ENCODE results near the gene TACSTD2. TPM values are rescaled to one million over a fixed set of nuclear protein-coding genes. Genes with fewer than 3 reads are reported as not detected.

The TACSTD2 gene
- total RNA-seq, 2 experiments from 2014 or later, result not detected

DNA sequence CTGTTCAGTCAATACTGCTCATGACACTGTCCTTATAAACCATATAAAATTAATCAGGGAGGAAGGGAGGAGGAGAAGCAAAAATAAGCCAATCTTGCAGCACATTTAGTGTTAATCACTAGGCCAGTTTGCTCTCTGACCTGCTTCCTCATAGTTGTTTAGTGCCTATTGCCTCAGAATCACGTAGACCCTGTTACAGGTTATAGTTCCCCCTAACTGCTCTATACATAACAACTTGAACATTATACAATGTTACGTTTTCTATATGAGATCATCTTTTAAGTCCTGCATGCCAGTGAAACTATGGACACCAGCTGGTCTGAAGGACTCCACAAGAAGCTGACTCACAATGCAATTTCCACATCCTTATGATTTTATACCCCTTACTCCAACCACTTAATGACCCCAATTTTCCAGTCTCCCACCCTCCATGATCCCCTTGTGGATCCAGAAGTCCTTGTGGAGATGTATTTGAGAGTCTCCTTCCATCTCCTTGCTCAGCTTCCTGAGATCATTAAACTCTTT lies 34.9 kb upstream of the TACSTD2 start:
- ChIA-PET POLR2A (no interaction called here), CTCF (ENCODE audit: unreplicated experiment) (interaction anchor here (0.6 kb wide), 1 partner anchor 16 kb away, joined by 3 read pairs; no protein-coding TSS in a partner anchor)
- Histone ChIP-seq H3K36me3 (ENCODE audit: insufficient read depth, low read length) (no peaks in the 10 kb centered on the region), H3K4me3 (ENCODE audit: low read depth, low read length, poor library complexity, severe bottlenecking) (no peak overlapping the region), H3K4me1 (ENCODE audit: insufficient read depth, low read length, poor library complexity, severe bottlenecking) (no peaks in the 10 kb centered on the region), H2AFZ (ENCODE audit: low read length) (no peak overlapping the region), H4K20me1 (ENCODE audit: insufficient read depth, low read length) (no peaks in the 10 kb centered on the region), H3K9me2 (ENCODE audit: insufficient read depth, low read length) (no peaks in the 10 kb centered on the region), H3K79me2 (ENCODE audit: insufficient read depth, low read depth, low read length) (no peaks in the 10 kb centered on the region), H3K9me3 (ENCODE audit: low read length) (no peaks in the 10 kb centered on the region), H3K4me2 (ENCODE audit: low read length) (no peak overlapping the region), H3K27ac (ENCODE audit: low read depth, low read length, poor library complexity, severe bottlenecking) (no peak overlapping the region)
- DNase-seq (ENCODE audit: low spot score), result no peak
- intact Hi-C loops (cut with micrococcal nuclease; ENCODE audit: unreplicated experiment), result no loop called here
- TF ChIP-seq, protein P1, sequence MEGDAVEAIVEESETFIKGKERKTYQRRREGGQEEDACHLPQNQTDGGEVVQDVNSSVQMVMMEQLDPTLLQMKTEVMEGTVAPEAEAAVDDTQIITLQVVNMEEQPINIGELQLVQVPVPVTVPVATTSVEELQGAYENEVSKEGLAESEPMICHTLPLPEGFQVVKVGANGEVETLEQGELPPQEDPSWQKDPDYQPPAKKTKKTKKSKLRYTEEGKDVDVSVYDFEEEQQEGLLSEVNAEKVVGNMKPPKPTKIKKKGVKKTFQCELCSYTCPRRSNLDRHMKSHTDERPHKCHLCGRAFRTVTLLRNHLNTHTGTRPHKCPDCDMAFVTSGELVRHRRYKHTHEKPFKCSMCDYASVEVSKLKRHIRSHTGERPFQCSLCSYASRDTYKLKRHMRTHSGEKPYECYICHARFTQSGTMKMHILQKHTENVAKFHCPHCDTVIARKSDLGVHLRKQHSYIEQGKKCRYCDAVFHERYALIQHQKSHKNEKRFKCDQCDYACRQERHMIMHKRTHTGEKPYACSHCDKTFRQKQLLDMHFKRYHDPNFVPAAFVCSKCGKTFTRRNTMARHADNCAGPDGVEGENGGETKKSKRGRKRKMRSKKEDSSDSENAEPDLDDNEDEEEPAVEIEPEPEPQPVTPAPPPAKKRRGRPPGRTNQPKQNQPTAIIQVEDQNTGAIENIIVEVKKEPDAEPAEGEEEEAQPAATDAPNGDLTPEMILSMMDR (conservative IDR thresholded peaks at IDR 0.05; ENCODE audit: low read length), result no peak
- TF ChIP-seq EZH2phosphoT487 (IDR thresholded peaks at IDR 0.05; ENCODE audit: borderline replicate concordance, low read depth, low read length), result no peak
- BruUV-seq (replicated peaks), result no TSS peak

DNA sequence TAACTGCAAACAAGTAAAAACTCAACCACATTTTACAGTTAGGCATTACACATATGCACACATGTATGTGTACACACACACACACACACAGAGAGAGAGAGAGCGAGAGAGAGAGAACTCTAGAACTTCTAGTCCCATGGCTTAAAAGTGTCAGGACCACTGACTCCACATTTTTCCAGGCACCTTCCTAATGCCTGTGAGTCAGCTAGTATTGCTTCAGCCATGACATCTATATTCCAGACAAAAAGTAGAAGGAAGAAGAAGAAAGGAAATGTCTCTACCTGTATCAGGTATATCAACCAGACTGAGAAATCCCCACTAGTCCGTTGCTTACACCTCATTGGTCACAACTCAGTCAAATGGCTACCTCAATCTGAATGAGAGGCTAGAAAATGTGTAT lies 31.9 kb upstream of the TACSTD2 start:
- no peaks in the 10 kb centered on the region for H3K9me3 ChIP-seq (ENCODE audit: low read length)
- H3K36me3 ChIP-seq (ENCODE audit: insufficient read depth, low read length), result no peaks in the 10 kb centered on the region
- BruUV-seq (replicated peaks), result no TSS peak
- H2AFZ ChIP-seq (ENCODE audit: low read length), result no peak overlapping the region
- no peaks in the 10 kb centered on the region for H3K79me2 ChIP-seq (ENCODE audit: insufficient read depth, low read depth, low read length)
- H3K4me2 ChIP-seq (ENCODE audit: low read length), result no peak overlapping the region
- POLR2A ChIA-PET, result no interaction called here
- H3K4me1 ChIP-seq (ENCODE audit: insufficient read depth, low read length, poor library complexity, severe bottlenecking), result no peaks in the 10 kb centered on the region
- H3K9me2 ChIP-seq (ENCODE audit: insufficient read depth, low read length), result no peaks in the 10 kb centered on the region
- no peak for DNase-seq (ENCODE audit: low spot score)
- intact Hi-C loops (cut with micrococcal nuclease; ENCODE audit: unreplicated experiment), result no loop called here
- H4K20me1 ChIP-seq (ENCODE audit: insufficient read depth, low read length), result no peaks in the 10 kb centered on the region
- H3K4me3 ChIP-seq (ENCODE audit: low read depth, low read length, poor library complexity, severe bottlenecking), result no peak overlapping the region
- TF ChIP-seq, protein P1 (conservative IDR thresholded peaks at IDR 0.05; ENCODE audit: low read length), result no peak
- no peak for TF ChIP-seq EZH2phosphoT487 (IDR thresholded peaks at IDR 0.05; ENCODE audit: borderline replicate concordance, low read depth, low read length)
- CTCF ChIA-PET (ENCODE audit: unreplicated experiment), result no interaction called here
- no peak overlapping the region for H3K27ac ChIP-seq (ENCODE audit: low read depth, low read length, poor library complexity, severe bottlenecking)

DNA sequence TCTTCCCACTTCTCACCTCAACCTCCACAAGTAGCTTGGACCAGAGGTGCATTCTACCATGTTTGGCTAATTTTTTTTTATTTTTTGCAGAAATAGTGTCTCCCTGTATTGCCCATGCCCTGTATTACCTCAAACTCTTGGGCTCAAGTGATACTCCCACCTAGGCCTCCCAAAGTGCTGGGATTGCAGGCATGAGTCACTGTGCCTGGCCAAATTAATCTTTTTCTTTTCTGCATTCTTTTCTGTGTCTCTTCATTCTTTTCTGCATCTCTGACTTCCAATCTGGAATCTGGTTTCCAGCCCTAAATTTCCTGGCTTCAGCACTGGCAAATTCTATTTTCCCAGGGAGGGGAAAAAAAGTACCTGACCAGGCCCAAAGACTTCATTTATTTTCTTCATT lies 31.2 kb upstream of the TACSTD2 start:
- no peaks in the 10 kb centered on the region for H3K9me3 ChIP-seq (ENCODE audit: low read length)
- no peak for DNase-seq (ENCODE audit: low spot score)
- intact Hi-C loops (cut with micrococcal nuclease; ENCODE audit: unreplicated experiment), result no loop called here
- H3K4me2 ChIP-seq (ENCODE audit: low read length), result no peak overlapping the region
- ChIA-PET CTCF (ENCODE audit: unreplicated experiment) (no interaction called here), POLR2A (no interaction called here)
- no peaks in the 10 kb centered on the region for H3K36me3 ChIP-seq (ENCODE audit: insufficient read depth, low read length)
- H2AFZ ChIP-seq (ENCODE audit: low read length), result no peak overlapping the region
- no peak overlapping the region for H3K4me3 ChIP-seq (ENCODE audit: low read depth, low read length, poor library complexity, severe bottlenecking)
- no peaks in the 10 kb centered on the region for H3K4me1 ChIP-seq (ENCODE audit: insufficient read depth, low read length, poor library complexity, severe bottlenecking)
- TF ChIP-seq EZH2phosphoT487 (IDR thresholded peaks at IDR 0.05; ENCODE audit: borderline replicate concordance, low read depth, low read length), result no peak
- TF ChIP-seq, protein P1 (conservative IDR thresholded peaks at IDR 0.05; ENCODE audit: low read length), result no peak
- H3K9me2 ChIP-seq (ENCODE audit: insufficient read depth, low read length), result no peaks in the 10 kb centered on the region
- BruUV-seq (replicated peaks), result no TSS peak
- H3K27ac ChIP-seq (ENCODE audit: low read depth, low read length, poor library complexity, severe bottlenecking), result no peak overlapping the region
- no peaks in the 10 kb centered on the region for H4K20me1 ChIP-seq (ENCODE audit: insufficient read depth, low read length)
- H3K79me2 ChIP-seq (ENCODE audit: insufficient read depth, low read depth, low read length), result no peaks in the 10 kb centered on the region
